Testis (tissue), 3 donors: Measurements from ENCODE around the gene RAP1GAP2. TPM values are rescaled to one million over a fixed set of nuclear protein-coding genes. Genes with fewer than 3 reads are reported as not detected.
"Not testable (repeated sequence)": the region's sequence is repeated elsewhere in the genome, so short reads cannot be mapped to it uniquely, and the experiment has no call there.

Experiments
- DNase-seq: peaks from one replicate; pipeline ENCODE4 v3.0.0-alpha.2; 2019
- H3K27ac ChIP-seq, 2 donors: fragments of 200-600 bp; sonication (generic); one replicate each; pipeline ENCODE4 v1.5.1; 2019
- H3K27me3 ChIP-seq: fragments of 200-600 bp; sonication (generic); one replicate; pipeline ENCODE4 v1.5.1; 2019
- H3K36me3 ChIP-seq: fragments of 200-600 bp; sonication (generic); one replicate; pipeline ENCODE4 v1.5.1; 2017; ENCODE audit warnings: low read depth; ENCODE audit errors: missing control alignments
- H3K4me1 ChIP-seq: fragments of 200-600 bp; sonication (generic); one replicate; pipeline ENCODE4 v1.5.1; 2019
- H3K4me3 ChIP-seq, 2 donors: fragments of 200-600 bp; sonication (generic); one replicate each; pipeline ENCODE4 v1.5.1; 2017 to 2019
- H3K9me3 ChIP-seq: fragments of 200-600 bp; sonication (generic); one replicate; pipeline ENCODE4 v1.5.1; 2017
- POLR2A ChIP-seq: fragments of 450-650 bp; IDR thresholded peaks from one replicate; pipeline ENCODE4 v1.6.1; 2017; ENCODE audit warnings: antibody characterized with exemption, mild to moderate bottlenecking, moderate library complexity
- WGBS, 2 donors: methylation state at CpG; one replicate each; pipeline ENCODE4 v1.1.5; 2018; 5-methylcytosine and 5-hydroxymethylcytosine counted together
- intact Hi-C: fragments of 100-400 bp; cut with DNase I; formaldehyde crosslinking; loops from one replicate; pipeline ENCODE4 v1.15.1; 2023; ENCODE audit warnings: low total_unique reads
- polyA plus RNA-seq: library from polyadenylated mRNA; stranded (reverse); fragments of 350-450 nt; fragmentation: Illumina TruSeq; extraction: RNeasy Lipid Tissue Mini Kit (QIAGEN cat#74804); gene quantifications from one replicate; pipeline ENCODE4 v1.2.3, GENCODE V29; 2014; ENCODE audit warnings: low read depth, low replicate concordance; ENCODE audit not compliant: insufficient read depth
- total RNA-seq, 2 donors: library from RNA; depleted of rRNA; stranded (reverse); fragments of >200 nt; gene quantifications; one replicate each; pipeline ENCODE4 v1.2.3, GENCODE V29; 2016
- TF ChIP-seq, protein P1 (sequence below), 3 experiments: fragments of 450-650 bp in 2 of 3; fragments of 200-600 bp in 1 of 3; sonication (generic) in 1 of 3; IDR thresholded peaks; one replicate each; pipeline ENCODE4 v1.5.1; 2016 to 2019; ENCODE audit warnings: antibody characterized with exemption in 3 of 3, mild to moderate bottlenecking in 2 of 3, moderate library complexity in 1 of 3

The RAP1GAP2 gene
- total and polyA plus RNA-seq, 3 donors from 2014 or later = 10.4 to 21.7 (median 15.1) TPM

DNA sequence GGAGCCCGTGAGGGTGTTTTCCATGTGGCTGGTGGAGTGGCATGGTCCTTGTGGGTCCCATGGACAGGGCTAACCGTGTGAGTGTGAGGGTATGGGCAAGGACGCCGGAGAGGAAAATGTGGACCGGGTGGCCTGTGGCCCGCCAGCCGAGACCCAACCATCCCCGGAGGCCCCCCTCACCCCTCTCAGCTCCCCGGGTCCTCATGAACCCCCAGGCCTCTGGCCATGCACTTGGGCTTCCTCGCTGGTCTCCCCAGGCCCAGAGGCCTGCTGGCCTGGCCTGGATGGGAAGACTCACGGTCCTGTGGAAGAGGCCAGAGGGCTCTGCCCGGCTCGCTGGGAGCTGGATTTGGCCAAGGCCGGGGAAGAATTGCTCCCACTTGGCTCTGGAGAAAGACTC lies 13.1 kb downstream of the RAP1GAP2 start:
- WGBS, 2 donors = 94 to 97% methylated on average over 14 of the region's 14 CpGs
- H3K4me1 ChIP-seq = no peaks in the 10 kb centered on the region

DNA sequence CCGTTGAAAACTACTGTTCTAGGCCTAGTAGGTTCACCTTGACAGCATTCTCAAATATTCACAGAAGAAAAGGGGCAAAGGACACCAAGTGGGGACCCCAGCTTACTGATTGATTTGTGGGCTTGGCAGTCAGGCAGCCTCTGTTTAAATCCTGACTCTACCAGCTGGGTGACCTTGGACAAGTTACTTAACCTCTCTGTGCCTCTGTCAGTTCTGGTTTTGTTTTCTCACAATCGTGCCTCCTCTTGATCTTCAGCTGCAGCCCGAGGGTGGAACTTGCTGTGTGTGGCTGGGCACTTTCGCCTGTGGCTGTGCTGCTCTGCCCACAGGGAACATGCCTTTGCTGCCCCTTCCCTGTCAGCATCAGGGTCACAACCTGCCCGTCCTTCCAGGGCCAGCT lies 17.8 kb downstream of the RAP1GAP2 start:
- no peak overlapping the region for H3K4me3 ChIP-seq
- 61 to 66% methylated on average over 5 of the region's 5 CpGs for WGBS, 2 donors
- no peaks in the 10 kb centered on the region for H3K27me3 ChIP-seq
- DNase-seq = no peak
- no peaks in the 10 kb centered on the region for H3K9me3 ChIP-seq
- H3K27ac ChIP-seq = no peak overlapping the region
- intact Hi-C loops = no loop called here
- H3K4me1 ChIP-seq = no peaks in the 10 kb centered on the region
- no peaks in the 10 kb centered on the region for H3K36me3 ChIP-seq
- no peak for TF ChIP-seq POLR2A
- TF ChIP-seq, protein P1, sequence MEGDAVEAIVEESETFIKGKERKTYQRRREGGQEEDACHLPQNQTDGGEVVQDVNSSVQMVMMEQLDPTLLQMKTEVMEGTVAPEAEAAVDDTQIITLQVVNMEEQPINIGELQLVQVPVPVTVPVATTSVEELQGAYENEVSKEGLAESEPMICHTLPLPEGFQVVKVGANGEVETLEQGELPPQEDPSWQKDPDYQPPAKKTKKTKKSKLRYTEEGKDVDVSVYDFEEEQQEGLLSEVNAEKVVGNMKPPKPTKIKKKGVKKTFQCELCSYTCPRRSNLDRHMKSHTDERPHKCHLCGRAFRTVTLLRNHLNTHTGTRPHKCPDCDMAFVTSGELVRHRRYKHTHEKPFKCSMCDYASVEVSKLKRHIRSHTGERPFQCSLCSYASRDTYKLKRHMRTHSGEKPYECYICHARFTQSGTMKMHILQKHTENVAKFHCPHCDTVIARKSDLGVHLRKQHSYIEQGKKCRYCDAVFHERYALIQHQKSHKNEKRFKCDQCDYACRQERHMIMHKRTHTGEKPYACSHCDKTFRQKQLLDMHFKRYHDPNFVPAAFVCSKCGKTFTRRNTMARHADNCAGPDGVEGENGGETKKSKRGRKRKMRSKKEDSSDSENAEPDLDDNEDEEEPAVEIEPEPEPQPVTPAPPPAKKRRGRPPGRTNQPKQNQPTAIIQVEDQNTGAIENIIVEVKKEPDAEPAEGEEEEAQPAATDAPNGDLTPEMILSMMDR (IDR thresholded peaks at IDR 0.05) = no peak

More for the DNA sequence above, 13.1 kb downstream of the RAP1GAP2 start:
- intact Hi-C loops = no loop called here
- Histone ChIP-seq H3K9me3 (no peaks in the 10 kb centered on the region), H3K27me3 (no peaks in the 10 kb centered on the region), H3K27ac (no peak overlapping the region), H3K4me3 (no peak overlapping the region), H3K36me3 (no peaks in the 10 kb centered on the region)
- TF ChIP-seq POLR2A = no peak
- TF ChIP-seq, protein P1 (IDR thresholded peaks at IDR 0.05) = no peak
- DNase-seq = no peak

DNA sequence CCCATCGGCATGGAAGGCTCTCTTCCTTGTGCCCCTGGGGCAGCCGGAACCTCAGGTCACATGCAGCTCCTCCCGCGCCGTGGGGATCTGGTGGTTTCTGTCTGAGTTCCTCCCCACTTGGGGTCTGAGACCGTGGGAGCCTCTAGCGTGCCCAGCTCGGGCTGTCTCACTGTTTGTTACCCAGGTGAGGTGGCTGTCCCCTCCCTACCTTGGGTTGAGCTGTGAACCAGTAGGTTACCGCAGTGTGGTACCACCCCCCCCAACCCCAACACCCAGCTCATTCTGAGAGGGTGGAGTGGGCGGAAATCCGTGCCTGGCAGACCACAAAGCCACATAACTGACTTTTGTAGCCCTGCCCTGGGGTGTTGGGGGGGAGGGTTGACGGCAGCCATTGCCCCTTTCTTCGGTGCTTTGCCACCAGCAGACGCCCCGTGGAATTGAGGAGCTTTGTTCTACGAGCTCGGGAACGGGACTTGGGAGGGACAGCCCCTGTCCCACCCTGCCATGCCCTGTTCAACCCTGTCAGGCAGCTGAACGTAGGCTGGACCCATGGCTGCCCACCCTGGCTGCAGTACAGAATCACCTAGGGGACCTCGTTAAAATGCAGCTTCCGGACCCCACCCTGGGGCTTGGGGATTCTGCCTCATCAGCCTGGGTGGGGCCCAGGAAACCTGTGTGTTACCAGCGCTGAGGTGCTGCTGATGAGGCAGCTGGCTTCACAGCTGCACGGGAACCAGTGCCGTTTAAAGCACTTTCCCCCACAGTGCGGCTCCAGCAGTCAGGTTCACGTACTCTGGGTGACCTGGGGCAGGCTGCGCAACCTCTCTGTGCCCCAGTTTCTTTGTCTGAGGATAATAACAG lies 18.5 kb downstream of the RAP1GAP2 start:
- H3K9me3 ChIP-seq = no peaks in the 10 kb centered on the region
- no peaks in the 10 kb centered on the region for H3K27me3 ChIP-seq
- no peak for DNase-seq
- H3K36me3 ChIP-seq = no peaks in the 10 kb centered on the region
- 55 to 64% methylated on average over 10 to 27 of the region's 27 CpGs for WGBS, 2 donors
- intact Hi-C loops = no loop called here
- TF ChIP-seq, protein P1 (IDR thresholded peaks at IDR 0.05) = no peak
- no peak for TF ChIP-seq POLR2A
- no peaks in the 10 kb centered on the region for H3K4me1 ChIP-seq
- no peak overlapping the region for H3K27ac ChIP-seq
- H3K4me3 ChIP-seq = no peak overlapping the region

DNA sequence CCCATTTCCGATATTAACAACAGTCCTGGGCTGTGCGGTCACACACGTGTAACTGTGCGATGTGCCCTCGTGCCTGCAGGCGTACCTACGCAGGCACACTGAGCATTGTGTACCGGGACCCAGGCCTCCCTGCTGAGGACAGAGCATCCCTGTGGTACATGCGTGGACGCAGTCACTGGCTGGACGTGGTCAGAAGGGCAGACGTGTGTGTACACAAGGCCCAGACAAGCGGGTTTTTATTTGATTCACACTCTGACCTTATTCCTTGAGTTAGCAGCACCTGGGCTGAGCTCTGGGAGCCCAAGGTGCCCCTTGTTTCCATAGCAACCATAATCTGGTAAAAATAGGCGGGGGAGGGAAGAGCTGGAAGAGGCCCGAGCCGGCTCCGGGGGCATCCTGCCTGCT lies 19.5 kb downstream of the RAP1GAP2 start:
- 74 to 81% methylated on average over 17 of the region's 17 CpGs for WGBS, 2 donors
- Histone ChIP-seq H3K4me3 (no peak overlapping the region), H3K4me1 (no peaks in the 10 kb centered on the region), H3K27ac (no peak overlapping the region), H3K27me3 (no peaks in the 10 kb centered on the region), H3K9me3 (no peaks in the 10 kb centered on the region), H3K36me3 (no peaks in the 10 kb centered on the region)
- intact Hi-C loops = no loop called here
- TF ChIP-seq, protein P1 (IDR thresholded peaks at IDR 0.05) = no peak
- TF ChIP-seq POLR2A = no peak
- no peak for DNase-seq

DNA sequence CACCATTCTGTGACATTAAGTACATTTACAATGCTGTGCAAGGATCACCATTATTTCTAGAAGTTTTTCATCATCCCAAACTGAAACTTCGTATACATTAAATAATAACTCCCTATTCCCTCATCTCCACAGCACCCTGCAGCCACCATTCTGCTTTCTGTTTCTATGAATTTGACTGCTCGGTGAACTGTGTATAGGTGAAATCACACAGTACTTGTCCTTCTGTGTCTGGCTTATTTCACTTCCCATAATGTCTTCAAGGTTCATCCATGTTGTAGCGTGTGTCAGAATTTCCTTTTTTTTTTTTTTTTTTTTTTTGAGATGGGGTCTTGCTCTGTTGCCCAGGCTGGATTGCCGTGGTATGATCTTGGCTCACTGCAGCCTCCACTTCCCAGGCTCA lies 20.4 kb downstream of the RAP1GAP2 start:
- H3K27ac ChIP-seq = no peak overlapping the region
- DNase-seq = no peak
- H3K36me3 ChIP-seq = no peaks in the 10 kb centered on the region
- WGBS, 2 donors = 98% methylated on average over 3 of the region's 4 CpGs; no CpG with 5 or more reads in 1 of the 2 donors
- TF ChIP-seq, protein P1 (IDR thresholded peaks at IDR 0.05) = no peak
- TF ChIP-seq POLR2A = no peak
- no peaks in the 10 kb centered on the region for H3K9me3 ChIP-seq
- no peaks in the 10 kb centered on the region for H3K4me1 ChIP-seq
- intact Hi-C loops = no loop called here
- H3K4me3 ChIP-seq = no peak overlapping the region
- no peaks in the 10 kb centered on the region for H3K27me3 ChIP-seq

DNA sequence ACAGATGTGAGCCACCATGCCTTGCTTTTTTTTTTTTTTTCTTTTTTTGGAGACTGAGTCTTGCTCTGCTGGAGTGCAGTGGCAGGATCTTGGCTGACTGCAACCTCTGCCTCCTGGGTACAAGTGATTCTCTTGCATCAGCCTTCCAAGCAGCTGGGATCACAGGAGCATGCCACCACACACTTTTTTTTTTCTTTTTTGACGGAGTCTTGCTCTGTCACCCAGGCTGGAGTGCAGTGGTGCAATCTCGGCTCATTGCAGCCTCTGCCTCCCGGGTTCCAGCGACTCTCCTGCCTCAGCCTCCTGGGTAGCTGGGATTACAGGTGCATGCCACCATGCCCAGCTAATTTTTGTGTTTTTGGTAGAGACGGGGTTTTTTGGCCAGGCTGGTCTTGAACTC lies 23.1 kb downstream of the RAP1GAP2 start:
- H3K27me3 ChIP-seq, intact Hi-C loops, H3K27ac ChIP-seq: not testable (repeated sequence)

More for the DNA sequence above, 23.1 kb downstream of the RAP1GAP2 start:
- H3K36me3 ChIP-seq, DNase-seq, H3K9me3 ChIP-seq, H3K4me1 ChIP-seq, H3K4me3 ChIP-seq: not testable (repeated sequence)
- 92 to 93% methylated on average over 5 of the region's 5 CpGs for WGBS, 2 donors
